Endothelial cell of umbilical vein (primary cell): ENCODE results near the gene MAPK11. TPM values are rescaled to one million over a fixed set of nuclear protein-coding genes. Genes with fewer than 3 reads are reported as not detected.

ENCODE experiments used
- BruUV-seq: library from RNA; stranded (reverse); fragments of 400-500 nt; replicated peaks from 2 replicates; lab custom pipeline; 2021; lab: Mats Ljungman, UMichigan
- CTCF ChIA-PET: fragments of 300-600, 350-600 bp; sonication (Branson Sonifier 250); formaldehyde crosslinking; loops from one replicate; lab custom pipeline; 2021; ENCODE audit warnings: antibody characterized with exemption, inconsistent platforms; lab: Charles Lee
- POLR2A ChIA-PET: fragments of 300-600, 350-600 bp; sonication (Branson Sonifier 250); formaldehyde crosslinking; loops from one replicate; lab custom pipeline; 2021; ENCODE audit warnings: antibody characterized with exemption, inconsistent platforms; lab: Charles Lee
- DNase-seq: peaks from one replicate; pipeline ENCODE4 v3.0.0-alpha.2; 2011; ENCODE audit warnings: low read depth, low spot score
- FAIRE-seq: peaks from 2 replicates; lab custom pipeline; 2011; peaks lifted over from hg19 to GRCh38; lab: Jason Lieb, UNC
- H2AFZ ChIP-seq: 2 replicates; pipeline ENCODE4 v1.6.0; 2012; ENCODE audit warnings: low read depth, low read length, control low read depth, inconsistent platforms
- H3K27ac ChIP-seq: 2 replicates; pipeline ENCODE4 v1.5.1; 2011; ENCODE audit warnings: low read depth, mild to moderate bottlenecking, control low read depth, low read length, moderate library complexity; ENCODE audit not compliant: insufficient read depth
- H3K27me3 ChIP-seq, 2 experiments: 2 replicates each; pipeline versions ENCODE4 v1.6.0 to v1.6.1; 2011; ENCODE audit warnings: low read length in 2 of 2, mixed read lengths in 1 of 2; ENCODE audit not compliant: control insufficient read depth in 2 of 2, insufficient read depth in 2 of 2
- H3K36me3 ChIP-seq, 2 experiments: 2 replicates in 1 of 2; 3 replicates in 1 of 2; pipeline ENCODE4 v1.5.1; 2011; ENCODE audit warnings: low read length in 2 of 2, mild to moderate bottlenecking in 1 of 2, moderate library complexity in 1 of 2; ENCODE audit not compliant: control insufficient read depth in 2 of 2, insufficient read depth in 2 of 2; ENCODE audit errors: extremely low read depth in 1 of 2
- H3K4me1 ChIP-seq: 3 replicates; pipeline ENCODE4 v1.5.1; 2011; ENCODE audit warnings: mild to moderate bottlenecking, low read length; ENCODE audit not compliant: control insufficient read depth, insufficient read depth; ENCODE audit errors: extremely low read depth
- H3K4me2 ChIP-seq: 2 replicates; pipeline ENCODE4 v1.6.1; 2011; ENCODE audit warnings: low read length, control low read depth, mixed read lengths; ENCODE audit not compliant: insufficient read depth
- H3K4me3 ChIP-seq, 3 experiments: fragments of 200-600 bp in 1 of 3; sonication (generic), shearing (Covaris generic) in 1 of 3; replicated peaks in 1 of 3; 2 replicates each; pipeline ENCODE4 v1.5.1; 2011 to 2016; ENCODE audit warnings: control low read depth in 3 of 3, low read length in 3 of 3, mild to moderate bottlenecking in 2 of 3, inconsistent platforms in 1 of 3, low read depth in 1 of 3, moderate library complexity in 1 of 3; ENCODE audit not compliant: insufficient read depth in 1 of 3
- H3K79me2 ChIP-seq: 2 replicates; pipeline ENCODE4 v1.6.0; 2012; ENCODE audit warnings: low read length, inconsistent platforms; ENCODE audit not compliant: control insufficient read depth, insufficient read depth
- H3K9ac ChIP-seq: replicated peaks from 2 replicates; pipeline ENCODE3; 2011; ENCODE audit warnings: low read length, control low read depth; ENCODE audit not compliant: insufficient read depth; ENCODE audit errors: extremely low read depth
- H3K9me1 ChIP-seq: replicated peaks from 3 replicates; pipeline ENCODE4 v1.6.0; 2011; ENCODE audit warnings: mild to moderate bottlenecking, low read length; ENCODE audit not compliant: control insufficient read depth, insufficient read depth; ENCODE audit errors: extremely low read depth
- H3K9me3 ChIP-seq: replicated peaks from 2 replicates; pipeline ENCODE4 v1.5.1; 2012; ENCODE audit warnings: low read length, inconsistent platforms; ENCODE audit not compliant: control insufficient read depth, insufficient read depth
- H4K20me1 ChIP-seq: replicated peaks from 2 replicates; pipeline ENCODE3; 2011; ENCODE audit warnings: mild to moderate bottlenecking, low read length; ENCODE audit not compliant: control insufficient read depth, insufficient read depth; ENCODE audit errors: extremely low read depth
- CTCF ChIP-seq, 2 donors: IDR thresholded peaks; 1 replicate in 1 of 2; 2 replicates in 1 of 2; pipeline ENCODE4 v1.5.1; 2011; ENCODE audit warnings: low read length in 2 of 2, mild to moderate bottlenecking in 2 of 2, moderate library complexity in 2 of 2, control low read depth in 1 of 2, inconsistent platforms in 1 of 2, low read depth in 1 of 2; ENCODE audit not compliant: insufficient read depth in 1 of 2; ENCODE audit errors: extremely low read depth in 1 of 2
- EZH2 ChIP-seq: IDR thresholded peaks from 2 replicates; pipeline ENCODE4 v1.6.1; 2012; ENCODE audit warnings: borderline replicate concordance, low read depth, mild to moderate bottlenecking, moderate library complexity, low read length, inconsistent platforms; ENCODE audit not compliant: severe bottlenecking
- FOS ChIP-seq: IDR thresholded peaks from 2 replicates; pipeline ENCODE4 v1.6.1; 2011; ENCODE audit warnings: mild to moderate bottlenecking, low read length, moderate library complexity, borderline replicate concordance; ENCODE audit not compliant: insufficient read depth
- GATA2 ChIP-seq: IDR thresholded peaks from 2 replicates; pipeline ENCODE4 v1.7.0; 2011; ENCODE audit warnings: low read depth, mild to moderate bottlenecking, moderate library complexity, mixed read lengths, low read length; ENCODE audit not compliant: insufficient read length, insufficient read depth
- JUN ChIP-seq: IDR thresholded peaks from 2 replicates; pipeline ENCODE4 v1.6.1; 2011; ENCODE audit warnings: borderline replicate concordance, low read depth; ENCODE audit not compliant: insufficient read length, insufficient read depth
- MAX ChIP-seq: IDR thresholded peaks from 2 replicates; pipeline ENCODE4 v1.6.1; 2011; ENCODE audit not compliant: insufficient read depth, insufficient read length
- MYC ChIP-seq: IDR thresholded peaks from one replicate; pipeline ENCODE4 v1.6.1; 2011; ENCODE audit warnings: mild to moderate bottlenecking, low read depth, low read length
- POLR2A ChIP-seq: IDR thresholded peaks from 2 replicates; pipeline ENCODE4 v1.6.1; 2012; ENCODE audit warnings: low read depth, mild to moderate bottlenecking, control low read depth, low read length
- POLR2AphosphoS5 ChIP-seq: IDR thresholded peaks from 2 replicates; pipeline ENCODE4 v1.6.1; 2012; ENCODE audit warnings: low read depth, mild to moderate bottlenecking, control low read depth, low read length, moderate library complexity; ENCODE audit not compliant: insufficient read depth
- dilution Hi-C: fragments of 300-500 bp; cut with MboI; formaldehyde crosslinking; loops from one replicate; pipeline ENCODE4 v1.15.0; 2019; ENCODE audit warnings: low sequenced_read_pairs; ENCODE audit not compliant: extremely low pct_ligation_motif_present
- intact Hi-C: fragments of 100-400 bp; cut with micrococcal nuclease; formaldehyde crosslinking; loops from one replicate; pipeline ENCODE4 v1.10.0; 2022
- polyA plus RNA-seq, 4 experiments: library from polyadenylated mRNA; depleted of rRNA in 3 of 4; stranded (reverse) in 3 of 4; unstranded in 1 of 4; fragments of >200 nt; gene quantifications; 2 replicates each; pipeline versions ENCODE4 v1.2.1 to v1.2.3, GENCODE V29; 2011 to 2012; ENCODE audit warnings: missing spikeins in 1 of 4
- total RNA-seq: library from RNA; stranded (reverse); gene quantifications from 2 replicates; pipeline ENCODE4 v1.2.3, GENCODE V29; 2021

MAPK11 gene
- total and polyA plus RNA-seq, 2 donors (not counting 3 experiments of a cell fraction or from before 2014, with no cell fraction given): 22.8 to 26.3 TPM

- DNase-seq: no peak
- no peaks in the 10 kb centered on the region for H3K9me1 ChIP-seq
- ChIA-PET POLR2A (interaction anchor here (0.5 kb wide), 1 partner anchor 290 kb away, joined by 7 read pairs; no protein-coding TSS in a partner anchor), CTCF (interaction anchor here (1.3 kb wide), 1 partner anchor 77 kb away, joined by 4 read pairs; no protein-coding TSS in a partner anchor)
- no peaks in the 10 kb centered on the region for H3K79me2 ChIP-seq
- no peak for TF ChIP-seq MYC
- no peak for TF ChIP-seq POLR2AphosphoS5
- no peak for TF ChIP-seq CTCF (IDR thresholded peaks at IDR 0.05; ENCODE audit: extremely low read depth in 1 of 2, insufficient read depth in 1 of 2, low read depth in 1 of 2, low read length in 2 of 2)
- TF ChIP-seq EZH2: no peak
- TF ChIP-seq JUN: no peak
- TF ChIP-seq GATA2: no peak
- TF ChIP-seq FOS: no peak
- no peak for TF ChIP-seq MAX
- no peak for TF ChIP-seq POLR2A
- no peak overlapping the region for H3K4me2 ChIP-seq
- no peaks in the 10 kb centered on the region for H4K20me1 ChIP-seq
- no peak overlapping the region for H3K4me3 ChIP-seq
- no peak overlapping the region for H3K9ac ChIP-seq
- H2AFZ ChIP-seq: no peak overlapping the region
- BruUV-seq: no TSS peak
- no peaks in the 10 kb centered on the region for H3K4me1 ChIP-seq
- FAIRE-seq: no peak
- H3K9me3 ChIP-seq: no peaks in the 10 kb centered on the region
- no peak overlapping the region for H3K27ac ChIP-seq
- H3K27me3 ChIP-seq: no peaks in the 10 kb centered on the region
- intact Hi-C loops: no loop called here
- dilution Hi-C loops: no loop called here
- H3K36me3 ChIP-seq: peaks cover 0 to 38% of the 10 kb centered on the region in 2 experiments
Observed at GRCh38 chr22:50226063-50226874, 43.9 kb downstream of the MAPK11 start.
